OCI-LY1 (cell line): ENCODE measurements around the gene TTC39C.

Source experiments
- H2AFZ ChIP-seq: fragments of 200-600 bp; sonication (generic), shearing (Covaris generic); 2 replicates; pipeline ENCODE4 v1.6.0; 2014; ENCODE audit warnings: antibody characterized with exemption, mild to moderate bottlenecking, low read length
- H3F3A ChIP-seq: fragments of 200-600 bp; sonication (generic), shearing (Covaris generic); 2 replicates; pipeline ENCODE4 v1.6.0; 2014; ENCODE audit warnings: mild to moderate bottlenecking, antibody characterized with exemption, low read length, moderate library complexity; ENCODE audit not compliant: insufficient read depth
- H3K27ac ChIP-seq: fragments of 200-600 bp; sonication (generic); 2 replicates; pipeline ENCODE4 v1.5.1; 2014; ENCODE audit warnings: low read length, mixed run types, mild to moderate bottlenecking, low read depth; ENCODE audit not compliant: poor library complexity, severe bottlenecking
- H3K27me3 ChIP-seq: fragments of 200-600 bp; sonication (generic); 2 replicates; pipeline ENCODE4 v1.6.0; 2014; ENCODE audit warnings: antibody characterized with exemption, mild to moderate bottlenecking, low read length, moderate library complexity; ENCODE audit not compliant: insufficient read depth
- H3K36me3 ChIP-seq: fragments of 200-600 bp; sonication (generic); 2 replicates; pipeline ENCODE4 v1.6.1; 2014; ENCODE audit warnings: mild to moderate bottlenecking, antibody characterized with exemption, low read length, moderate library complexity, mixed read lengths; ENCODE audit not compliant: insufficient read depth
- H3K4me1 ChIP-seq: fragments of 200-600 bp; sonication (generic); 2 replicates; pipeline ENCODE4 v1.5.1; 2014; ENCODE audit warnings: mild to moderate bottlenecking, low read length, moderate library complexity; ENCODE audit not compliant: insufficient read depth, severe bottlenecking
- H3K4me2 ChIP-seq: fragments of 200-600 bp; sonication (generic), shearing (Covaris generic); 2 replicates; pipeline ENCODE4 v1.6.1; 2014; ENCODE audit warnings: low read length
- H3K4me3 ChIP-seq: fragments of 200-600 bp; sonication (generic); 2 replicates; pipeline ENCODE4 v1.5.1; 2014; ENCODE audit warnings: low read length, low read depth, mild to moderate bottlenecking, mixed read lengths; ENCODE audit not compliant: poor library complexity, severe bottlenecking
- H3K79me2 ChIP-seq: fragments of 200-600 bp; shearing (Covaris generic); 2 replicates; pipeline ENCODE4 v1.6.1; 2016; ENCODE audit warnings: mixed run types, low read length, mixed read lengths; ENCODE audit not compliant: insufficient read depth
- H3K9ac ChIP-seq: fragments of 200-600 bp; sonication (generic), shearing (Covaris generic); 2 replicates; pipeline ENCODE4 v1.6.1; 2014; ENCODE audit warnings: mild to moderate bottlenecking, low read length, mixed read lengths
- H3K9me2 ChIP-seq: fragments of 200-600 bp; sonication (generic), shearing (Covaris generic); 2 replicates; pipeline ENCODE4 v1.6.1; 2014; ENCODE audit warnings: low read depth, mild to moderate bottlenecking, low read length, mixed read lengths
- H3K9me3 ChIP-seq: fragments of 200-600 bp; shearing (Covaris generic); 2 replicates; pipeline ENCODE4 v1.6.1; 2014; ENCODE audit warnings: low read length, mixed read lengths
- H4K20me1 ChIP-seq: fragments of 200-600 bp; sonication (generic), shearing (Covaris generic); 2 replicates; pipeline ENCODE4 v1.6.0; 2016; ENCODE audit warnings: mild to moderate bottlenecking, low read length; ENCODE audit not compliant: insufficient read depth
- EZH2 ChIP-seq: fragments of 200-600 bp; sonication (generic), shearing (Covaris generic); IDR thresholded peaks from 2 replicates; pipeline ENCODE4 v1.8.0; 2017; ENCODE audit warnings: borderline replicate concordance, mixed run types, mild to moderate bottlenecking, antibody characterized with exemption, low read length, moderate library complexity, mixed read lengths
- TF ChIP-seq, protein P1 (sequence below): fragments of 200-600 bp; sonication (generic), shearing (Covaris generic); IDR thresholded peaks from 2 replicates; pipeline ENCODE4 v1.5.1; 2017; ENCODE audit warnings: mild to moderate bottlenecking, antibody characterized with exemption, low read length, moderate library complexity, mixed read lengths

The TTC39C gene

DNA sequence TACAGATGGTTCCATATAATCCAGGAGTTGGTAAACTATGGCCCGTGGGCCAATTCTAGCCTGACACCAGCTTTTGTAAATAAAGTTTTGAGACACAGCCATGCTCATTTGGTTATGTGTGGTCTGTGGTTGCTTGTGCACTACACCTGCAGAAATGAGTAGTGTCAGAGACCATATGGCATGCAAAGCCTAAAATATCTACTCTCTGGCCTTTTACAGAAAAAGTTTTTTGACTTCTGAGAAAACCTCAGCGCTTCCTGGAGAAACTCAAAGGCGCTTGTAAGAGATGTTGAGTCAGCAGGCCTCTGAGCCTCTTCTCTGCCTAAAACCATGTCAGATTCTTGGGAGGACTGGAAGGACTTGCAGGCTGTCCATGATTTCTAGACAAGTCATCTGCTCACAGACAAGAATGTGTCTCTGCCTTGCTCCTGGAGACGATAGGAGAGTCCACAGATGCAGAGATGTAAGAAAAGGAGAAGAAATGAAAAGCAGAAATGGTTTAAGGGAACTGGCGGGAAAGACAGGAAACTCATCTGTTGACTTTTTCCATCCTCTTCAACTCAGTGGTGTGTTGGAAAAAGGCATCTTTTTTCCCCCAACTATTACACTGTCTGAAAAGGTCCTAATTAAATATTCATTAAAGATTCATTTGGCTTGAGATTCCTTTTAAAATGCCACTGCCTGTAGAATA is 5.2 kb downstream of the TTC39C start:
- Histone ChIP-seq H3K36me3 (no peaks in the 10 kb centered on the region), H4K20me1 (no peaks in the 10 kb centered on the region), H2AFZ (no peak overlapping the region), H3K4me1 (peaks cover 20% of the 10 kb centered on the region), H3F3A (no peaks in the 10 kb centered on the region), H3K9ac (no peak overlapping the region), H3K79me2 (no peaks in the 10 kb centered on the region), H3K9me2 (no peaks in the 10 kb centered on the region), H3K9me3 (no peaks in the 10 kb centered on the region), H3K4me2 (no peak overlapping the region), H3K27me3 (no peaks in the 10 kb centered on the region; the same call in 1 of the 2 replicates), H3K4me3 (no peak overlapping the region), H3K27ac (no peak overlapping the region)
- TF ChIP-seq, protein P1, sequence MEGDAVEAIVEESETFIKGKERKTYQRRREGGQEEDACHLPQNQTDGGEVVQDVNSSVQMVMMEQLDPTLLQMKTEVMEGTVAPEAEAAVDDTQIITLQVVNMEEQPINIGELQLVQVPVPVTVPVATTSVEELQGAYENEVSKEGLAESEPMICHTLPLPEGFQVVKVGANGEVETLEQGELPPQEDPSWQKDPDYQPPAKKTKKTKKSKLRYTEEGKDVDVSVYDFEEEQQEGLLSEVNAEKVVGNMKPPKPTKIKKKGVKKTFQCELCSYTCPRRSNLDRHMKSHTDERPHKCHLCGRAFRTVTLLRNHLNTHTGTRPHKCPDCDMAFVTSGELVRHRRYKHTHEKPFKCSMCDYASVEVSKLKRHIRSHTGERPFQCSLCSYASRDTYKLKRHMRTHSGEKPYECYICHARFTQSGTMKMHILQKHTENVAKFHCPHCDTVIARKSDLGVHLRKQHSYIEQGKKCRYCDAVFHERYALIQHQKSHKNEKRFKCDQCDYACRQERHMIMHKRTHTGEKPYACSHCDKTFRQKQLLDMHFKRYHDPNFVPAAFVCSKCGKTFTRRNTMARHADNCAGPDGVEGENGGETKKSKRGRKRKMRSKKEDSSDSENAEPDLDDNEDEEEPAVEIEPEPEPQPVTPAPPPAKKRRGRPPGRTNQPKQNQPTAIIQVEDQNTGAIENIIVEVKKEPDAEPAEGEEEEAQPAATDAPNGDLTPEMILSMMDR, result no peak
- no peak for TF ChIP-seq EZH2

DNA sequence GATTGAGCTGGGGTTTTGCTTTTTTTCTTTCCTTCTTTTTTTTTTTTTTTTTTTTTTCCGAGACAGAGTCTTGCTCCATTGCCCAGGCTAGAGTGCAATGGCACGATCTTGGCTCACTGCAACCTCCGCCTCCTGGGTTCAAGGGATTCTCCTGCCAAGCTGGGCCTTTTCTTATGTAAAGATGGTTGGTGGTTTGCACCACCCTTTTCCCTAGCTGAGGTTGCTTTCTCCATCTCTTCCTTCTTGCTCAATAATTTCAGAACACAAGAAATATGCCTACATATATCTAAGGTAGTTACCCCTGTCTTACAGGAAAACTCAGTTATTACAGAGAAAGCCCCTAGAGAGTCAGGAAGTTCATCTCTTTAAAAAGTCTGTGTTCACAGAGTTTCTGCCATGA is 7.0 kb downstream of the TTC39C start:
- H3K79me2 ChIP-seq, result no peaks in the 10 kb centered on the region
- peaks cover 12% of the 10 kb centered on the region for H3K4me1 ChIP-seq
- no peaks in the 10 kb centered on the region for H3F3A ChIP-seq
- H2AFZ ChIP-seq, result no peak overlapping the region
- H3K36me3 ChIP-seq, result no peaks in the 10 kb centered on the region
- no peak overlapping the region for H3K9ac ChIP-seq
- H4K20me1 ChIP-seq, result no peaks in the 10 kb centered on the region
- TF ChIP-seq, protein P1, result no peak
- no peak for TF ChIP-seq EZH2
- H3K27ac ChIP-seq, result no peak overlapping the region
- H3K9me2 ChIP-seq, result no peaks in the 10 kb centered on the region
- H3K4me3 ChIP-seq, result no peak overlapping the region
- H3K27me3 ChIP-seq, result no peaks in the 10 kb centered on the region; the same call in 1 of the 2 replicates
- H3K9me3 ChIP-seq, result no peaks in the 10 kb centered on the region
- H3K4me2 ChIP-seq, result no peak overlapping the region

DNA sequence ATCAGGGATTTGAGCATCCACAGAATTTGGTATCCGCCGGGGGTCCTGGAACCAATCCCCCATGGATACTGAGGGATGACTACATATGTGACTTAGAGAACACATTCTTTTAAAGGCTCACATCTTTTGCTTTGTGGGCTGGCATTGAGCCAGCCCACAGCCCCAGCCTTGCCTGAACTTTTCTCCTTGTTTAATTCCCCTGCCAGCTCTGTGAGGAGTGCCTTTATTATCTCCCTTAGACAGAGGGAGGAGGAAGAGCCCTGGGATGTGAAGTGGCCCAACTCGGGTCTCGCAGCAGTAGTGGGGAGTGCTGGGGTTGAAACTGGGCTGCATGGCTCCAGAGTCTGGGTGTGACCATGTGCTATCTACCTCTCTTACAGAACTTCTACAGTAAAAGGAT is 7.6 kb downstream of the TTC39C start:
- H2AFZ ChIP-seq, result no peak overlapping the region
- H4K20me1 ChIP-seq, result no peaks in the 10 kb centered on the region
- H3K27ac ChIP-seq, result no peak overlapping the region
- H3K4me3 ChIP-seq, result no peak overlapping the region
- no peaks in the 10 kb centered on the region for H3K9me3 ChIP-seq
- no peaks in the 10 kb centered on the region for H3K36me3 ChIP-seq
- no peaks in the 10 kb centered on the region for H3K9me2 ChIP-seq
- peaks cover 12% of the 10 kb centered on the region for H3K4me1 ChIP-seq
- no peaks in the 10 kb centered on the region for H3F3A ChIP-seq
- no peak overlapping the region for H3K9ac ChIP-seq
- no peaks in the 10 kb centered on the region; the same call in 1 of the 2 replicates for H3K27me3 ChIP-seq
- TF ChIP-seq, protein P1, result no peak
- TF ChIP-seq EZH2, result no peak
- no peaks in the 10 kb centered on the region for H3K79me2 ChIP-seq
- H3K4me2 ChIP-seq, result no peak overlapping the region
